Cardiac muscle cell (in vitro differentiated cells and primary cell): Measurements from ENCODE around the gene C1orf21. TPM values are rescaled to one million over a fixed set of nuclear protein-coding genes. Genes with fewer than 3 reads are reported as not detected.
A peak's percentile ranks its signal among the peaks of the same experiment; 100 is the strongest.

ENCODE experiments used
- DNase-seq, 2 donors: peaks; one replicate each; pipeline versions ENCODE4 v3.0.0 to v3.0.0-alpha.2; 2010 to 2017; ENCODE audit warnings: low read depth in 1 of 2, low spot score in 1 of 2
- H3K27ac ChIP-seq: fragments of 200-600 bp; sonication (generic); 2 replicates; pipeline ENCODE4 v1.5.1; 2016
- H3K27me3 ChIP-seq: fragments of 200-600 bp; sonication (generic); 2 replicates; pipeline ENCODE4 v1.6.0; 2016; ENCODE audit warnings: control low read depth
- H3K36me3 ChIP-seq: fragments of 200-600 bp; sonication (generic); 2 replicates; pipeline ENCODE4 v1.5.1; 2016; ENCODE audit warnings: control low read depth
- H3K4me1 ChIP-seq: fragments of 200-600 bp; sonication (generic); 2 replicates; pipeline ENCODE4 v1.8.1; 2017; ENCODE audit warnings: low read depth, mild to moderate bottlenecking, mixed run types
- H3K4me3 ChIP-seq: fragments of 200-600 bp; sonication (generic); 2 replicates; pipeline ENCODE4 v1.5.1; 2016; ENCODE audit warnings: mild to moderate bottlenecking
- H3K9me3 ChIP-seq: fragments of 200-600 bp; sonication (generic); 2 replicates; pipeline ENCODE4 v1.5.1; 2017; ENCODE audit warnings: low read depth, mild to moderate bottlenecking, control low read depth
- CTCF ChIP-seq: IDR thresholded peaks from 2 replicates; pipeline ENCODE4 v1.5.1; 2012; ENCODE audit warnings: low read depth, mild to moderate bottlenecking, low read length
- polyA plus RNA-seq: library from polyadenylated mRNA; unstranded; fragments of >200 nt; fragmentation: Nextera tagmentation; extraction: Ambion mirVana; gene quantifications from 2 replicates; pipeline ENCODE4 v1.2.1, GENCODE V29; 2016
- total RNA-seq: library from RNA; depleted of rRNA; stranded (reverse); fragments of >200 nt; gene quantifications from 2 replicates; pipeline ENCODE4 v1.2.3, GENCODE V29; 2016

Gene C1orf21
- total and polyA plus RNA-seq, 2 experiments from 2014 or later: 10.9 to 26.8 TPM

GRCh38 chr1:184419350-184420161 is 32.7 kb downstream of the C1orf21 start:
- H3K4me3 ChIP-seq: no peak overlapping the region
- peak in 1 of 2 donors; percentile 21 for DNase-seq
- no peak for TF ChIP-seq CTCF
- no peaks in the 10 kb centered on the region for H3K9me3 ChIP-seq
- H3K27me3 ChIP-seq: no peaks in the 10 kb centered on the region
- H3K27ac ChIP-seq: no peak overlapping the region
- H3K36me3 ChIP-seq: no peaks in the 10 kb centered on the region
- H3K4me1 ChIP-seq: peaks cover 3% of the 10 kb centered on the region

GRCh38 chr1:184422490-184423233 is 35.8 kb downstream of the C1orf21 start:
- no peak for TF ChIP-seq CTCF
- Histone ChIP-seq H3K4me1 (no peaks in the 10 kb centered on the region), H3K9me3 (no peaks in the 10 kb centered on the region), H3K36me3 (no peaks in the 10 kb centered on the region), H3K27me3 (no peaks in the 10 kb centered on the region), H3K27ac (no peak overlapping the region), H3K4me3 (no peak overlapping the region)
- no peak for DNase-seq

DNA sequence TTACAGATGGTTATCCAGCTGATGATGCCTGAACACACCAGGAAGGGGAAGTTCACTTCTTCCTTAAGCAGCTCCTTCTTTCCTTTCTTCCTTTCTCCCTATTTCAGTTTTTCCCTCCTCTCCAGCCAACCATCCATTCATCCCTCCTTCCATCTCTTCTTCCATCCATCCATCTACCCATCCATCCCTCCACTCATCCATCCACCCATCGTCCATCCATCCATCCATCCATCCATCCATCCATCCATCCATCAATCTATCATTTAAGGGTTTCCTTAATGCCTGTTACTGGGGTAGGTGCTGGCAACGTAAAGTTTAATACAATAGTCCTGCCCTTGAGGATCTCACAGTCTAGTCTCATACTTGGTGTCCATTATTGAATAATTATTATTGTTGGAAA is 36.8 kb downstream of the C1orf21 start:
- Histone ChIP-seq H3K9me3 (no peaks in the 10 kb centered on the region), H3K4me3 (no peak overlapping the region), H3K27ac (no peak overlapping the region), H3K4me1 (no peaks in the 10 kb centered on the region), H3K36me3 (no peaks in the 10 kb centered on the region), H3K27me3 (no peaks in the 10 kb centered on the region)
- no peak for DNase-seq
- no peak for TF ChIP-seq CTCF

- no peak for DNase-seq
- Histone ChIP-seq H3K4me1 (no peaks in the 10 kb centered on the region), H3K27me3 (no peaks in the 10 kb centered on the region), H3K4me3 (no peak overlapping the region), H3K9me3 (no peaks in the 10 kb centered on the region), H3K27ac (no peak overlapping the region), H3K36me3 (no peaks in the 10 kb centered on the region)
- no peak for TF ChIP-seq CTCF
Measured at GRCh38 chr1:184424157-184424556, 37.3 kb downstream of the C1orf21 start.

- Histone ChIP-seq H3K4me3 (no peak overlapping the region), H3K27me3 (no peaks in the 10 kb centered on the region), H3K9me3 (no peaks in the 10 kb centered on the region), H3K36me3 (no peaks in the 10 kb centered on the region), H3K27ac (no peak overlapping the region), H3K4me1 (no peaks in the 10 kb centered on the region)
- no peak for DNase-seq
- TF ChIP-seq CTCF: no peak
Measured at GRCh38 chr1:184424945-184425344, 38.1 kb downstream of the C1orf21 start.
